CD4-positive, alpha-beta memory T cell (primary cell): Measurements from ENCODE around the gene KCTD6. TPM values are rescaled to one million over a fixed set of nuclear protein-coding genes. Genes with fewer than 3 reads are reported as not detected.
A peak's percentile ranks its signal among the peaks of the same experiment; 100 is the strongest.
"Not testable (repeated sequence)": the region's sequence is repeated elsewhere in the genome, so short reads cannot be mapped to it uniquely, and the experiment has no call there.

ENCODE experiments used
- CTCF ChIA-PET: fragments of 350-600 bp; sonication (Branson Sonifier 250); formaldehyde crosslinking; loops from one replicate; lab custom pipeline; 2021; ENCODE audit warnings: inconsistent platforms; ENCODE audit not compliant: partially characterized antibody; lab: Charles Lee
- POLR2A ChIA-PET: fragments of 350-600 bp; sonication (Branson Sonifier 250); formaldehyde crosslinking; loops from one replicate; lab custom pipeline; 2021; ENCODE audit not compliant: partially characterized antibody; lab: Charles Lee
- DNase-seq, 5 donors: peaks; one replicate each; pipeline versions ENCODE4 v3.0.0 to v3.0.0-alpha.2; 2020 to 2022; ENCODE audit warnings: mixed read lengths in 1 of 5
- H3K27ac ChIP-seq: one replicate; pipeline ENCODE4 v1.7.0; 2013; ENCODE audit warnings: low read depth, low read length
- H3K27me3 ChIP-seq: 2 replicates; pipeline ENCODE4 v1.7.0; 2013; ENCODE audit warnings: mild to moderate bottlenecking, low read length, moderate library complexity; ENCODE audit not compliant: insufficient read depth
- H3K36me3 ChIP-seq: 2 replicates; pipeline ENCODE4 v1.7.0; 2013; ENCODE audit warnings: mild to moderate bottlenecking, low read length, moderate library complexity; ENCODE audit not compliant: insufficient read depth
- H3K4me1 ChIP-seq: 2 replicates; pipeline ENCODE4 v1.7.0; 2013; ENCODE audit warnings: mild to moderate bottlenecking, low read length, moderate library complexity; ENCODE audit not compliant: insufficient read depth
- H3K4me3 ChIP-seq, 2 donors: one replicate each; pipeline ENCODE4 v1.7.0; 2013; ENCODE audit warnings: low read length in 2 of 2, mild to moderate bottlenecking in 1 of 2
- H3K9me3 ChIP-seq, 2 donors: one replicate each; pipeline ENCODE4 v1.7.0; 2013; ENCODE audit warnings: low read length in 2 of 2, control low read depth in 1 of 2; ENCODE audit not compliant: control insufficient read depth in 1 of 2
- H3K27ac Mint-ChIP-seq, 7 donors: one replicate each; pipeline ENCODE4 v1.8.0; 2020 to 2021; ENCODE audit warnings: mixed read lengths in 7 of 7, mild to moderate bottlenecking in 6 of 7, inconsistent platforms in 3 of 7, moderate library complexity in 3 of 7
- H3K27me3 Mint-ChIP-seq, 2 donors: one replicate each; pipeline ENCODE4 v1.8.0; 2020 to 2021; ENCODE audit warnings: mixed read lengths in 2 of 2
- H3K36me3 Mint-ChIP-seq, 2 donors: one replicate each; pipeline ENCODE4 v1.8.0; 2020 to 2021; ENCODE audit warnings: mixed read lengths in 2 of 2, inconsistent platforms in 1 of 2, mild to moderate bottlenecking in 1 of 2
- H3K4me1 Mint-ChIP-seq, 4 donors: one replicate each; pipeline ENCODE4 v1.8.0; 2020 to 2021; ENCODE audit warnings: mixed read lengths in 4 of 4, mild to moderate bottlenecking in 1 of 4
- H3K4me3 Mint-ChIP-seq, 8 donors: one replicate each; pipeline ENCODE4 v1.8.0; 2020 to 2021; ENCODE audit warnings: mixed read lengths in 8 of 8, mild to moderate bottlenecking in 7 of 8, moderate library complexity in 6 of 8, inconsistent platforms in 3 of 8
- H3K9me3 Mint-ChIP-seq, 8 donors: one replicate each; pipeline ENCODE4 v1.8.0; 2020 to 2021; ENCODE audit warnings: mixed read lengths in 8 of 8, mild to moderate bottlenecking in 5 of 8, inconsistent platforms in 3 of 8, moderate library complexity in 1 of 8
- intact Hi-C: fragments of 100-400 bp; cut with micrococcal nuclease; formaldehyde crosslinking; loops from one replicate; pipeline ENCODE4 v1.15.1; 2023
- polyA plus RNA-seq, 2 donors: library from polyadenylated mRNA; unstranded; fragments of 300-500 nt; fragmentation: Illumina TruSeq; gene quantifications; one replicate each; pipeline ENCODE4 v1.2.3, GENCODE V29; 2021
- total RNA-seq, 2 experiments: library from RNA; stranded (reverse); gene quantifications; one replicate each; pipeline ENCODE4 v1.2.3, GENCODE V29; 2021

The KCTD6 gene
- total and polyA plus RNA-seq, 4 experiments from 2014 or later: 6.8 to 15.3 (median 10.3) TPM

DNA sequence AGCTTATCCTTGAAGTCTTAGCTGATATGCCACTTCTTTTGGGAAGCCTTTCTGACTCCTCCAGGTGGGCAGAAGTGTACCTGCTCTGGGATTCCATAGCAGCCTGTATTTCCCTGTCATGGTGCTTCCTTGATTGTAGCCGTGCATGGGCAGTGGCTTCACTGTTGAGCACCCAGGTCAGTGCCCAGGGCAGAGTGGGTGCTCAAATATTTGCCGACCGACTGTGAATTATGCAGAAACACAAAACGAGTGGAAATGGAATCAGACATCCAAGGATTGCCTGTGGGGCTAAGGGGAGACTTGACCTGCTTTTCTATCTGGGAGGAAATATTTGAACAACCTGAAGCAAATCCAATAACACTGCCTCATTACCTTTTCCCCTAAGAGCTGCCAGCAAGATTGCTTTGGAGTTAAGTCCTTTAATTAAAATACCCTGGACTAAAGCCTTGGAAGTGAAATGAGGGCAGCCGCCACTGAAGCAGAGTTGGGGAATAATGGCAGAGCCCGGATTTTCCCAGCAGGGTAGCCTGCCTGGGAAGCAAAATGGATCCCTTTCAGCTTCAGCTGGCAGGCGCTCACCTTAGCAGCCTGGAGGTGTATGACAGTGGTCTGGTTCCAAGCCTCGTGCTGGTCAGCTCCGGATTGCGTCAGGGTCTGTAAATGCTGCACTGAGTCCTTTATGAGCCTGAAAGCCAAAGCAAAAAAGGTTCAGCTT lies 30.2 kb downstream of the KCTD6 start:
- Mint-ChIP-seq H3K9me3 (no peaks in the 10 kb centered on the region), H3K27me3 (no peaks in the 10 kb centered on the region), H3K4me1 (no peaks in the 10 kb centered on the region), H3K4me3 (no peak overlapping the region), H3K27ac (peak overlapping the region in 1 of 7 donors; percentile 15), H3K36me3 (no peaks in the 10 kb centered on the region)
- Histone ChIP-seq H3K27me3 (no peaks in the 10 kb centered on the region), H3K9me3 (no peaks in the 10 kb centered on the region), H3K36me3 (no peaks in the 10 kb centered on the region), H3K4me1 (no peaks in the 10 kb centered on the region), H3K4me3 (no peak overlapping the region), H3K27ac (no peak overlapping the region)
- intact Hi-C loops: no loop called here
- POLR2A ChIA-PET: no interaction called here
- DNase-seq: no peak
- CTCF ChIA-PET: interaction anchor here (0.6 kb wide), 1 partner anchor 44 kb away, joined by 3 read pairs; no protein-coding TSS in a partner anchor

DNA sequence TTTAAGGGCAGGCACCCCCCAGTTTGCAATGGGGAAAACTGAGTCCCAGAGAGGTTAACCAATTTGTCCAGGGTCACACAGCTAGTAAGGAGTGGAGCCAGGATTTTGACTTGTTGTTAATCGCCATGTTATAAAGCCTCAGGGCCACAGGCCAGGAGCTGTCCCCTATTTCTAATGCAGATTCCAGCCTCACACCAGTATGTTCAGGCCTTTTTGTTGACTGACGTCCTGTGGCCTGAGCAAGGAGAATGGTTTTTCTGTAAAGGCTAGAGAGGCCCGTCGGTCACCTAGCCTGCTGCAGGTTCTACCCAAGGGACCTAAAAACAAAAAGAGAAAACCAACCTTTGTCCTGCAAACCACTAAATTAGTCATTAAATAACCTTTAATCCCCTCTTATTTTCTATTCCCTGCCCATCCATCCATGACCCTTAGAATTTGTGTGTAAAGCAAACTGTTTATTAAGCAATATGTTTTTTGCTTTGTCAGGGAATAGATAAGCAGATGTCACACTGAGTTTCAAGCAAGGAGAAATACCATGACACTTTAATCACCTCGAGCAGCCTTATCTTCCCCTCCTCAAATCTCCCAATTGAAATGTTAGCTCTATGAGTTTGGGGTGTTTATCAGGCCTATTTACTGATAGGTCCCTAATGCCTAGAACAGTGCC lies 31.0 kb downstream of the KCTD6 start:
- H3K4me3 ChIP-seq: no peak overlapping the region
- no peak for DNase-seq
- H3K36me3 ChIP-seq: no peaks in the 10 kb centered on the region
- H3K27ac Mint-ChIP-seq: no peak overlapping the region
- ChIA-PET POLR2A (no interaction called here), CTCF (interaction anchor here (0.7 to 1.0 kb wide), 3 partner anchors 10 to 32 kb away, joined by 3 read pairs; no protein-coding TSS in a partner anchor)
- no peak overlapping the region for H3K27ac ChIP-seq
- H3K9me3 Mint-ChIP-seq: no peaks in the 10 kb centered on the region
- no peaks in the 10 kb centered on the region for H3K27me3 ChIP-seq
- no peaks in the 10 kb centered on the region for H3K27me3 Mint-ChIP-seq
- no peaks in the 10 kb centered on the region for H3K9me3 ChIP-seq
- H3K4me3 Mint-ChIP-seq: no peak overlapping the region
- H3K4me1 ChIP-seq: no peaks in the 10 kb centered on the region
- intact Hi-C loops: no loop called here
- no peaks in the 10 kb centered on the region for H3K4me1 Mint-ChIP-seq
- H3K36me3 Mint-ChIP-seq: no peaks in the 10 kb centered on the region

DNA sequence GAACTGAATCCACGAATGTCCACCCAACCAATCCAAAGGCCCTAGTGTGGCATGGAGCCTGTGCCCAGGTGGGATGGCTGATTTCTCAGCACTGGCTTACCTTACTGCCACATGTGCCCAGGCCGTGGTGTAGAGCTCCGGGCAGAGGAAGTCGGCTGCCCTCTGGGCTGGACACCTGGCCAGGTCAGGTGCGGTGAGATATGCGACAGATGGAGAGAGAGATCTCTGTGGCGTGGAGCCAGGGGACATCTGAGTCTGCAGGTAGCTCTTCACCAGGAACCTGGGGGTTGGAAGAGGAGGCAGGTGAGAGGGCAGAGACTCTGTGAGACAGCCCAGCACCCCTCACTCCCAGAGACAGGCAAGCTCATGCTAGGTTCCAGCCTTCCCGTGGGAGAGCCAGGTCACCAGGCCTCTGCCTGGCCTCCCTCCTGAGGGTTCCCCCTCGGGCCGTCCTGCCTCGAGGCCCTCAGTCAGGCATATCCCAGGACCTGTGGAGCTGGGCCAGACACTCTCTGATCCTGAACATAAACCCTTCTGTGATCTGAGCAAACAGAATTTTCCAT lies 32.5 kb downstream of the KCTD6 start:
- Mint-ChIP-seq H3K4me1 (no peaks in the 10 kb centered on the region), H3K27me3 (no peaks in the 10 kb centered on the region), H3K27ac (no peak overlapping the region), H3K4me3 (no peak overlapping the region), H3K9me3 (no peaks in the 10 kb centered on the region), H3K36me3 (no peaks in the 10 kb centered on the region)
- no peaks in the 10 kb centered on the region for H3K4me1 ChIP-seq
- H3K4me3 ChIP-seq: no peak overlapping the region
- H3K9me3 ChIP-seq: no peaks in the 10 kb centered on the region
- intact Hi-C loops: no loop called here
- H3K27ac ChIP-seq: no peak overlapping the region
- CTCF ChIA-PET: no interaction called here
- H3K27me3 ChIP-seq: no peaks in the 10 kb centered on the region
- POLR2A ChIA-PET: no interaction called here
- H3K36me3 ChIP-seq: no peaks in the 10 kb centered on the region
- DNase-seq: no peak

DNA sequence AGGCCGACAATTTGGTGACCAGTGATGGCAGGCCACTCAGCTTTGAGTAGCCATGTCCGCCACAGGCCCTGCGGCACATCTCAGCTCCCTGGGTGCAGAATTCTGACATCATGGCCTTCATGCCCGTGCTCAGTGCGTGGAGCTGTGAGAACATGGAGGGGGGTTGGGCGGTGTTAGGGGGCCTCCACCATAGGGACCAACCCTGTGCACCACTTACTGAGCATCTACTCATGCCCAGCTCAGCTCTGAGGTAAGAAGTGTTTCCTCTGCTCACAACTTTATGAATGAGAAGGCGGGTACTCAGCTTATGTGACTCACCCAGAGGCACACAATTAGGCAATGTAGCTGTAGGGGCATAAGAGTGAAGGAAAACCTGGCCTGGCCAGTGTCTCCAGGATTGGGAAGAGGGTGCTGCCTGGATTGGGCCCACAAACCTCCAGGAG lies 34.6 kb downstream of the KCTD6 start:
- POLR2A ChIA-PET: no interaction called here
- Mint-ChIP-seq H3K27ac (no peak overlapping the region), H3K9me3 (no peaks in the 10 kb centered on the region)

DNA sequence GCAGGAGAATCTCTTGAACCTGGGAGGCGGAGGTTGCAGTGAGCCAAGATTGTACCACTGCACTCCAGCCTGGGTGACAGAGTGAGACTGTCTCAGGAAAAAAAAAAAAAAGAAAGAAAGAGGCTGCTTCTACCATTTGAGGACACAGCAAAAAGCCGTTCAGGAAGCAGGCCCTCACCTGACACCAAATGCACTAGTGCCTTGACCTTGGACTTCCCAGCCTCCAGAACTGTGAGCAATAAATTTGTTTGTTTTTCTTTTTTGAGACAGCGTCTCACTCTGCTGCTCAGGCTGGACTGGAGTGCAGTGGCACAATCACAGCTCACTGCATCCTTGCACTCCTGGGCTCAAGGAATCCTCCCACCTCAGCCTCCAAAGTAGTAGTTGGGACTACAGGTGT lies 35.5 kb downstream of the KCTD6 start:
- H3K4me1 ChIP-seq, DNase-seq, H3K36me3 ChIP-seq, POLR2A ChIA-PET, H3K9me3 ChIP-seq, H3K9me3 Mint-ChIP-seq, H3K4me3 Mint-ChIP-seq, H3K27me3 ChIP-seq, H3K27ac ChIP-seq, H3K4me3 ChIP-seq, H3K4me1 Mint-ChIP-seq, H3K27ac Mint-ChIP-seq, H3K27me3 Mint-ChIP-seq, H3K36me3 Mint-ChIP-seq, intact Hi-C loops: not testable (repeated sequence)
- CTCF ChIA-PET: interaction anchor here (2.6 kb wide), 1 partner anchor 64 kb away, joined by 8 read pairs; no protein-coding TSS in a partner anchor

More for the DNA sequence above, 34.6 kb downstream of the KCTD6 start:
- H3K27me3 ChIP-seq: no peaks in the 10 kb centered on the region
- no peak overlapping the region for H3K4me3 ChIP-seq
- no peak for DNase-seq
- no peaks in the 10 kb centered on the region for H3K9me3 ChIP-seq
- Mint-ChIP-seq H3K27me3 (no peaks in the 10 kb centered on the region), H3K36me3 (no peaks in the 10 kb centered on the region), H3K4me3 (no peak overlapping the region), H3K4me1 (no peaks in the 10 kb centered on the region)
- H3K4me1 ChIP-seq: no peaks in the 10 kb centered on the region
- H3K27ac ChIP-seq: no peak overlapping the region
- H3K36me3 ChIP-seq: no peaks in the 10 kb centered on the region
- intact Hi-C loops: no loop called here
- CTCF ChIA-PET: interaction anchor here (0.8 to 2.6 kb wide), 2 partner anchors 31 to 63 kb away, joined by 3 to 8 read pairs; no protein-coding TSS in a partner anchor

DNA sequence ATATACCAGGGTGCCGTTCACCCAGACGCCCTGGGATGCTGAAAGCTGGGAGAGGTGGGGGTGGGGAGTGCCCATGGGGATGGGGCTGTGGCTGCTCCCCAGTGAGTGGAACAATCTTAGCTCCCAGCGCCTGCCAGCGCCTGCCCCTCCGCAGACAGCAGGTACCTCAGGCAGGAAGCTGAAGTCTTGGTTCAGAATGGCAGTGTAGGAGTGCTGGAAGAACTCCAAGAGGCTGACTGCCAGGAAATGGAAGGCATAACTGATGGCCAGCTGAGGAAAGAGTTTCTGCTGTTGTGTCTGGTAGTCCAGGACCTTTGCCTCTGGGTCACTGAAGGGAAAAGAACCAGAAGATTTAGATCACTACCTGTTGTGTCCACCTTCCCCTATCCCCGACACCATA lies 36.7 kb downstream of the KCTD6 start:
- no peak overlapping the region for H3K4me3 ChIP-seq
- Mint-ChIP-seq H3K9me3 (no peaks in the 10 kb centered on the region), H3K27ac (no peak overlapping the region), H3K27me3 (no peaks in the 10 kb centered on the region), H3K36me3 (no peaks in the 10 kb centered on the region), H3K4me1 (peaks cover 4 to 8% (median 7%) of the 10 kb centered on the region in 4 donors), H3K4me3 (no peak overlapping the region)
- CTCF ChIA-PET: interaction anchor here (0.8 to 1.1 kb wide), 2 partner anchors 38 to 55 kb away, joined by 3 to 4 read pairs; no protein-coding TSS in a partner anchor
- H3K9me3 ChIP-seq: no peaks in the 10 kb centered on the region
- no peaks in the 10 kb centered on the region for H3K27me3 ChIP-seq
- POLR2A ChIA-PET: no interaction called here
- H3K27ac ChIP-seq: no peak overlapping the region
- intact Hi-C loops: no loop called here
- H3K36me3 ChIP-seq: no peaks in the 10 kb centered on the region
- no peak for DNase-seq
- peaks cover 9% of the 10 kb centered on the region for H3K4me1 ChIP-seq
